Smooth muscle cell (in vitro differentiated cells): ENCODE measurements around the gene TMEM87B. TPM values are rescaled to one million over a fixed set of nuclear protein-coding genes. Genes with fewer than 3 reads are reported as not detected.

Experiments
- DNase-seq: peaks from one replicate; lab custom pipeline; 2025; ENCODE audit not compliant: unreplicated experiment; lab: John Stamatoyannopoulos, UW
- H2AFZ ChIP-seq: fragments of 200-600 bp; sonication (generic); 2 replicates; pipeline ENCODE4 v1.6.0; 2016; ENCODE audit warnings: antibody characterized with exemption, low read depth, mild to moderate bottlenecking
- H3F3A ChIP-seq: fragments of 200-600 bp; sonication (generic); 2 replicates; pipeline ENCODE4 v1.6.0; 2017; ENCODE audit warnings: antibody characterized with exemption, low read depth
- H3K27ac ChIP-seq: fragments of 200-600 bp; sonication (generic); 2 replicates; pipeline ENCODE4 v1.5.1; 2016; ENCODE audit warnings: low read depth, mild to moderate bottlenecking
- H3K27me3 ChIP-seq: fragments of 200-600 bp; sonication (generic); 2 replicates; pipeline ENCODE4 v1.6.1; 2016; ENCODE audit warnings: low read depth, mild to moderate bottlenecking
- H3K36me3 ChIP-seq: fragments of 200-600 bp; sonication (generic); 2 replicates; pipeline ENCODE4 v1.5.1; 2016; ENCODE audit warnings: low read depth
- H3K4me1 ChIP-seq: fragments of 200-600 bp; sonication (generic); 2 replicates; pipeline ENCODE4 v1.5.1; 2016; ENCODE audit warnings: low read depth
- H3K4me2 ChIP-seq: fragments of 200-600 bp; sonication (generic); 2 replicates; pipeline ENCODE4 v1.6.0; 2016; ENCODE audit warnings: mild to moderate bottlenecking
- H3K4me3 ChIP-seq: fragments of 200-600 bp; sonication (generic); 2 replicates; pipeline ENCODE4 v1.5.1; 2016; ENCODE audit warnings: mild to moderate bottlenecking
- H3K79me2 ChIP-seq: fragments of 200-600 bp; sonication (generic); 2 replicates; pipeline ENCODE4 v1.6.0; 2016; ENCODE audit warnings: low read depth, mild to moderate bottlenecking
- H3K9ac ChIP-seq: fragments of 200-600 bp; sonication (generic); 2 replicates; pipeline ENCODE4 v1.6.0; 2016; ENCODE audit warnings: low read depth
- H3K9me3 ChIP-seq: fragments of 200-600 bp; sonication (generic); replicated peaks from 2 replicates; pipeline ENCODE4 v1.5.1; 2016; ENCODE audit warnings: low read depth
- H4K20me1 ChIP-seq: fragments of 200-600 bp; sonication (generic); 2 replicates; pipeline ENCODE4 v1.6.0; 2016; ENCODE audit warnings: low read depth
- WGBS: methylation state at CpG from one replicate; pipeline ENCODE4 v1.1.7; 2016; ENCODE audit warnings: low lambda C conversion rate; 5-methylcytosine and 5-hydroxymethylcytosine counted together
- polyA plus RNA-seq: library from polyadenylated mRNA; unstranded; fragments of >200 nt; fragmentation: Nextera tagmentation; extraction: Ambion mirVana; gene quantifications from 2 replicates; pipeline ENCODE4 v1.2.1, GENCODE V29; 2016
- total RNA-seq: library from RNA; depleted of rRNA; stranded (reverse); fragments of >200 nt; gene quantifications from 2 replicates; pipeline ENCODE4 v1.2.3, GENCODE V29; 2014
- TF ChIP-seq, protein P1 (sequence below): fragments of 200-600 bp; sonication (generic); IDR thresholded peaks from 2 replicates; pipeline ENCODE4 v1.5.1; 2017; ENCODE audit warnings: borderline replicate concordance, mild to moderate bottlenecking, antibody characterized with exemption; ENCODE audit not compliant: insufficient read depth, poor library complexity, severe bottlenecking

The TMEM87B gene
- total and polyA plus RNA-seq, 2 experiments from 2014 or later = 27.2 to 109 TPM

DNA sequence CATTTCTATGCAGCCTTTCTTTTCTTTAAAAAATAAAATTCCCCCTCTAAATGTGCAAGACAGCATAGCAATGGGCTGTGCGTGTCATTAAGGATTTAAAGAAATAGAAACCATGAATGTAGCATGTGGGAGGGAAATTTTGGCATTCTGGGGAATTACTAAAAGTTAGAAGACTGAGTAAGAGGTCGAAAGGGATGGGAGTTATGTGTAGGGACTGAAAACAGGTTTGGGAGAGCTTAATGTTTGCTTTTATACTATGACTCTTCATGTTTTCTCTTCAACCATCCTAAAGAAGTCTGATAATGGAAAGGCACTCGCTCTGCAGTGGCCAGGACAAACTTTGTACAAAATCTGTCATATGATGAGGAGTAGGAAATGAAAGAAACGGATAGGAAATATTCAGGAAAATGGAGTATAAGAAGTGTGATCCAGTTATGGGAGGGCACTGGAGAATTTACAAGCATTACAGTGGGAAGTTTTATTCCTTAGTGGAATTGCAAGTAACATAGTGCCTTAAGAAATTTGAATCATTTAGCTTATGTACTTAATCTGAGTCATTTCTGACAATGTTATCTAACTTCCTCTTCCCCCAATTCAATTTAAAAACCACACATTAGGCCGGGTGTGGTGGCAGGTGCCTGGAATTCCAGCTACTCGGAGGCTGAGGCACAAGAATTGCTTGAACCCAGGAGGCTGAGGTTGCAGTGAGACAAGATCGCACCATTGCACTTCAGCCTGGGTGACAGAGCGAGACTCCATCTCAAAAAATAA, 20.6 kb downstream of the TMEM87B start:
- Histone ChIP-seq H3F3A (peaks cover 7% of the 10 kb centered on the region), H3K4me1 (peaks cover 9% of the 10 kb centered on the region), H3K9me3 (no peaks in the 10 kb centered on the region), H4K20me1 (peaks cover 91% of the 10 kb centered on the region), H3K27me3 (no peaks in the 10 kb centered on the region), H3K79me2 (peaks cover 82% of the 10 kb centered on the region), H3K4me3 (no peak overlapping the region), H3K36me3 (peaks cover 8% of the 10 kb centered on the region), H3K4me2 (no peak overlapping the region), H2AFZ (no peak overlapping the region), H3K9ac (no peak overlapping the region), H3K27ac (peak overlapping the region; percentile 41)
- WGBS = 89% methylated on average over 8 of the region's 8 CpGs
- TF ChIP-seq, protein P1, sequence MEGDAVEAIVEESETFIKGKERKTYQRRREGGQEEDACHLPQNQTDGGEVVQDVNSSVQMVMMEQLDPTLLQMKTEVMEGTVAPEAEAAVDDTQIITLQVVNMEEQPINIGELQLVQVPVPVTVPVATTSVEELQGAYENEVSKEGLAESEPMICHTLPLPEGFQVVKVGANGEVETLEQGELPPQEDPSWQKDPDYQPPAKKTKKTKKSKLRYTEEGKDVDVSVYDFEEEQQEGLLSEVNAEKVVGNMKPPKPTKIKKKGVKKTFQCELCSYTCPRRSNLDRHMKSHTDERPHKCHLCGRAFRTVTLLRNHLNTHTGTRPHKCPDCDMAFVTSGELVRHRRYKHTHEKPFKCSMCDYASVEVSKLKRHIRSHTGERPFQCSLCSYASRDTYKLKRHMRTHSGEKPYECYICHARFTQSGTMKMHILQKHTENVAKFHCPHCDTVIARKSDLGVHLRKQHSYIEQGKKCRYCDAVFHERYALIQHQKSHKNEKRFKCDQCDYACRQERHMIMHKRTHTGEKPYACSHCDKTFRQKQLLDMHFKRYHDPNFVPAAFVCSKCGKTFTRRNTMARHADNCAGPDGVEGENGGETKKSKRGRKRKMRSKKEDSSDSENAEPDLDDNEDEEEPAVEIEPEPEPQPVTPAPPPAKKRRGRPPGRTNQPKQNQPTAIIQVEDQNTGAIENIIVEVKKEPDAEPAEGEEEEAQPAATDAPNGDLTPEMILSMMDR = no peak
- DNase-seq = no peak

DNA sequence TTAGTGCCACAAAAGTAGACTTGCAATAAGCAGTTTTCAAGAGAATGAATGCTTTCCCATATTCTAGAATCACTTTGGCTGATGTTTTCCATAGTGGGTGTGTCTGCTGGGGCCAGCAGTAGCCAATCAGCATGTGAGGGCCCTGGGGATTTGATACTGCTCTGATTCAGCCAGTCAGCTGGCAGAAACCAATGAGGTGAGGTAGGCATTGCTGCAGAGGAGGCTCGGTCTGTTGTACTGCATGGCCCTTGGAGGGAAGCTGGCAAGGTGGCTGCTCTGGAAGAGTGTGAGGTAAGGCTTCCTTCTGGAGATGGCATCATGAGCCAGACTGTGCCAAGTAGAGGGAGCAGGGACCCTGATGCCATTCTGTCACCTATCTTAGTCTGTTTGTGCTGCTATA, 22.7 kb downstream of the TMEM87B start:
- Histone ChIP-seq H3K36me3 (peaks cover 15% of the 10 kb centered on the region), H3K9me3 (no peaks in the 10 kb centered on the region), H3K27me3 (no peaks in the 10 kb centered on the region), H2AFZ (no peak overlapping the region), H4K20me1 (peaks cover 95% of the 10 kb centered on the region), H3K27ac (no peak overlapping the region), H3K4me3 (no peak overlapping the region), H3F3A (peaks cover 13% of the 10 kb centered on the region), H3K9ac (no peak overlapping the region), H3K4me1 (peaks cover 9% of the 10 kb centered on the region), H3K79me2 (peaks cover 83% of the 10 kb centered on the region), H3K4me2 (no peak overlapping the region)
- no peak for DNase-seq
- WGBS = 86% methylated on average over 1 of the region's 1 CpG
- TF ChIP-seq, protein P1 = no peak

DNA sequence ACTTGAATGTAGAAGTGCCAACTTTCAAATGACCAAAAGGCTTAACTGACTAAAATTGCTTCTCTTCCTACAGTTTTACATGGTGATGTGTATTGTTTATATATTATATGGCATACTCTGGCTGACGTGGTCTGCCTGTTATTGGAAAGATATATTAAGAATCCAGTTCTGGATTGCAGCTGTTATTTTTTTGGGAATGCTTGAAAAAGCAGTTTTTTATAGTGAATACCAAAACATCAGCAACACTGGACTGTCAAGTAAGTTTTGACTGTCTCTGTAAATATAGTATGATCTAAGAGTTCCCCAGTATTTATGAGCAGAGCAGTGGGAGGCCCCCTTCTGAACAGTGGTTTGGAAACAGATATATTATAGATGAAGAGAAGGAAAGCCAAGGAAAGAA, 26.2 kb downstream of the TMEM87B start:
- TF ChIP-seq, protein P1 = no peak
- H3K79me2 ChIP-seq = peaks cover 71% of the 10 kb centered on the region
- H3K9ac ChIP-seq = no peak overlapping the region
- H3K27ac ChIP-seq = no peak overlapping the region
- H3F3A ChIP-seq = peaks cover 6% of the 10 kb centered on the region
- H2AFZ ChIP-seq = no peak overlapping the region
- no peaks in the 10 kb centered on the region for H3K9me3 ChIP-seq
- 67% methylated on average over 1 of the region's 1 CpG for WGBS
- no peak overlapping the region for H3K4me3 ChIP-seq
- no peak overlapping the region for H3K4me2 ChIP-seq
- H4K20me1 ChIP-seq = peaks cover 92% of the 10 kb centered on the region
- H3K27me3 ChIP-seq = no peaks in the 10 kb centered on the region
- peaks cover 25% of the 10 kb centered on the region for H3K36me3 ChIP-seq
- H3K4me1 ChIP-seq = peaks cover 4% of the 10 kb centered on the region
- no peak for DNase-seq
